Astrocyte (in vitro differentiated cells and primary cell): Measurements from ENCODE around the gene OPN1LW.

Source experiments
- CTCF ChIP-seq: IDR thresholded peaks from 2 replicates; pipeline ENCODE4 v1.5.1; 2011; ENCODE audit warnings: low read depth, mild to moderate bottlenecking, inconsistent platforms, low read length, moderate library complexity; ENCODE audit not compliant: insufficient read depth
- EZH2 ChIP-seq: IDR thresholded peaks from 2 replicates; pipeline ENCODE4 v1.6.1; 2012; ENCODE audit warnings: mild to moderate bottlenecking, low read length, inconsistent platforms; ENCODE audit not compliant: insufficient read depth

GRCh38 chrX:154125391-154126040 is 18.5 kb upstream of the OPN1LW start:
- TF ChIP-seq CTCF (no peak), EZH2 (no peak)
